ENCODE data around the gene BRD9. TPM values are rescaled to one million over a fixed set of nuclear protein-coding genes. Genes with fewer than 3 reads are reported as not detected.

The BRD9 gene
- total and polyA plus RNA-seq, 2 of the 13 experiments (the other 11 are each of a cell fraction or from before 2014, with no cell fraction given): 5.2 to 22.9 TPM

DNA sequence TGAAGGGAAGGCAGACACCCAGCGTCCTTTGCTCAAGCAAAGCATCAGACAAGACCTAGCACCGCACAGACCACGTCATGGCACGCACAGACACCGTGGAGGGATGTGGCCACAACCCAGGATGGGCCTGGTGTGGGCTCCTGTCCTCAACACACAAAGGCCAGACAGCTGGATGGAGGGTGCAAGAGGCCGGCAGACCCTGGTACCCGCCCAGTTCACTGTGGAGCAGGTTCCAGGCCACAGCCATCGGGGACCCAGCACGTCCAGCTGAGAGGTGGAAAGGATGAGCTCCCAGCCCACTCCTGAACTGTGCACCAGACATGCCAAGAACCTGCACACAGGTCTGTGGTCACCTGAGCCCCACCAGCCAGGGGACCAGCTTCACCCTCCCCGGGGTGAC, 26.8 kb downstream of the BRD9 start:
- ATAC-seq (no peak), DNase-seq (ENCODE audit: low spot score) (no peak), FAIRE-seq (no peak)
- CTCF ChIA-PET (ENCODE audit: low intra/inter-chr PET ratio, low total read pairs): no interaction called here
- peaks cover 13% of the 10 kb centered on the region for H3K4me1 ChIP-seq (ENCODE audit: insufficient read depth, low read length)
- in situ Hi-C loops (cut with HindIII; ENCODE audit: extremely low pct_ligation_motif_present, low pct_unique_long_range_greater_than_20kb): no loop called here
- no peak overlapping the region for H3K4me2 ChIP-seq (ENCODE audit: low read depth, low read length)
- WGBS (ENCODE audit: low lambda C conversion rate): 96% methylated on average over 4 of the region's 10 CpGs
- intact Hi-C loops (cut with micrococcal nuclease; ENCODE audit: unreplicated experiment): no loop called here
- BruUV-seq (replicated peaks): no TSS peak
- no peaks in the 10 kb centered on the region for H3K79me2 ChIP-seq (ENCODE audit: insufficient read depth, low read length)
- no peak for TF ChIP-seq ZNF790 (CRISPR knock-in tag; IDR thresholded peaks at IDR 0.05; ENCODE audit: borderline replicate concordance)
- TF ChIP-seq AGO2 (optimal IDR thresholded peaks at IDR 0.05; ENCODE audit: low read depth, low read length): peak; percentile 4
- no peaks in the 10 kb centered on the region for H4K20me1 ChIP-seq (ENCODE audit: insufficient read depth, low read length)
- no peak overlapping the region for H2AFZ ChIP-seq (ENCODE audit: low read length)
- H3K4me3 ChIP-seq (replicated peaks in 1 of 3; ENCODE audit: insufficient read depth in 1 of 3, low read depth in 2 of 3, low read length in 3 of 3): no peak overlapping the region
- POLR2A ChIA-PET: no interaction called here
- H3K27ac ChIP-seq (ENCODE audit: extremely low read length, insufficient read depth, low read length): no peak overlapping the region
- peaks cover 23 to 66% of the 10 kb centered on the region in 2 experiments for H3K36me3 ChIP-seq (replicated peaks in 1 of 2; ENCODE audit: control insufficient read depth in 1 of 2, insufficient read depth in 2 of 2, low read length in 2 of 2)
- no peaks in the 10 kb centered on the region for H3K27me3 ChIP-seq (ENCODE audit: control insufficient read depth in 1 of 2, insufficient read depth in 2 of 2, low read length in 2 of 2)
- no peak overlapping the region for H3K9ac ChIP-seq (ENCODE audit: insufficient read depth, low read depth, low read length)
- H3K9me3 ChIP-seq (ENCODE audit: low read length): no peaks in the 10 kb centered on the region

- no peak for DNase-seq (ENCODE audit: low spot score)
- TF ChIP-seq, protein P1, sequence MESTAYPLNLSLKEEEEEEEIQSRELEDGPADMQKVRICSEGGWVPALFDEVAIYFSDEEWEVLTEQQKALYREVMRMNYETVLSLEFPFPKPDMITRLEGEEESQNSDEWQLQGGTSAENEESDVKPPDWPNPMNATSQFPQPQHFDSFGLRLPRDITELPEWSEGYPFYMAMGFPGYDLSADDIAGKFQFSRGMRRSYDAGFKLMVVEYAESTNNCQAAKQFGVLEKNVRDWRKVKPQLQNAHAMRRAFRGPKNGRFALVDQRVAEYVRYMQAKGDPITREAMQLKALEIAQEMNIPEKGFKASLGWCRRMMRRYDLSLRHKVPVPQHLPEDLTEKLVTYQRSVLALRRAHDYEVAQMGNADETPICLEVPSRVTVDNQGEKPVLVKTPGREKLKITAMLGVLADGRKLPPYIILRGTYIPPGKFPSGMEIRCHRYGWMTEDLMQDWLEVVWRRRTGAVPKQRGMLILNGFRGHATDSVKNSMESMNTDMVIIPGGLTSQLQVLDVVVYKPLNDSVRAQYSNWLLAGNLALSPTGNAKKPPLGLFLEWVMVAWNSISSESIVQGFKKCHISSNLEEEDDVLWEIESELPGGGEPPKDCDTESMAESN (CRISPR knock-in tag; conservative IDR thresholded peaks at IDR 0.05): no peak
- no peak for TF ChIP-seq ZNF30 (CRISPR knock-in tag; IDR thresholded peaks at IDR 0.05)
- TF ChIP-seq, protein P2, sequence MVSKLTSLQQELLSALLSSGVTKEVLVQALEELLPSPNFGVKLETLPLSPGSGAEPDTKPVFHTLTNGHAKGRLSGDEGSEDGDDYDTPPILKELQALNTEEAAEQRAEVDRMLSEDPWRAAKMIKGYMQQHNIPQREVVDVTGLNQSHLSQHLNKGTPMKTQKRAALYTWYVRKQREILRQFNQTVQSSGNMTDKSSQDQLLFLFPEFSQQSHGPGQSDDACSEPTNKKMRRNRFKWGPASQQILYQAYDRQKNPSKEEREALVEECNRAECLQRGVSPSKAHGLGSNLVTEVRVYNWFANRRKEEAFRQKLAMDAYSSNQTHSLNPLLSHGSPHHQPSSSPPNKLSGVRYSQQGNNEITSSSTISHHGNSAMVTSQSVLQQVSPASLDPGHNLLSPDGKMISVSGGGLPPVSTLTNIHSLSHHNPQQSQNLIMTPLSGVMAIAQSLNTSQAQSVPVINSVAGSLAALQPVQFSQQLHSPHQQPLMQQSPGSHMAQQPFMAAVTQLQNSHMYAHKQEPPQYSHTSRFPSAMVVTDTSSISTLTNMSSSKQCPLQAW (CRISPR knock-in tag; IDR thresholded peaks at IDR 0.05): no peak
Observed at GRCh38 chr5:865168-865521, 27.5 kb downstream of the BRD9 start.

More at GRCh38 chr5:865168-865521, 27.5 kb downstream of the BRD9 start:
- no TSS peak for BruUV-seq (replicated peaks)
- no peak overlapping the region for H3K4me2 ChIP-seq (ENCODE audit: low read depth, low read length)
- no peak overlapping the region for H3K27ac ChIP-seq (ENCODE audit: extremely low read length, insufficient read depth, low read length)
- POLR2A ChIA-PET: no interaction called here
- H2AFZ ChIP-seq (ENCODE audit: low read length): no peak overlapping the region
- H3K27me3 ChIP-seq (ENCODE audit: control insufficient read depth in 1 of 2, insufficient read depth in 2 of 2, low read length in 2 of 2): no peaks in the 10 kb centered on the region
- no peak overlapping the region for H3K9ac ChIP-seq (ENCODE audit: insufficient read depth, low read depth, low read length)
- H4K20me1 ChIP-seq (ENCODE audit: insufficient read depth, low read length): no peaks in the 10 kb centered on the region
- H3K79me2 ChIP-seq (ENCODE audit: insufficient read depth, low read length): no peaks in the 10 kb centered on the region
- H3K36me3 ChIP-seq (replicated peaks in 1 of 2; ENCODE audit: control insufficient read depth in 1 of 2, insufficient read depth in 2 of 2, low read length in 2 of 2): peaks cover 23 to 59% of the 10 kb centered on the region in 2 experiments
- in situ Hi-C loops (cut with HindIII; ENCODE audit: extremely low pct_ligation_motif_present, low pct_unique_long_range_greater_than_20kb): no loop called here
- intact Hi-C loops (cut with micrococcal nuclease; ENCODE audit: unreplicated experiment): no loop called here
- FAIRE-seq (no peak), ATAC-seq (no peak)
- peaks cover 13% of the 10 kb centered on the region for H3K4me1 ChIP-seq (ENCODE audit: insufficient read depth, low read length)
- no peak overlapping the region for H3K4me3 ChIP-seq (replicated peaks in 1 of 3; ENCODE audit: insufficient read depth in 1 of 3, low read depth in 2 of 3, low read length in 3 of 3)
- H3K9me3 ChIP-seq (ENCODE audit: low read length): no peaks in the 10 kb centered on the region
- CTCF ChIA-PET (ENCODE audit: low intra/inter-chr PET ratio, low total read pairs): no interaction called here
- WGBS (ENCODE audit: low lambda C conversion rate): 97% methylated on average over 23 of the region's 24 CpGs

All from HepG2 (cell line).